Activated effector memory CD4-positive, alpha-beta T cell treated with Interleukin-2 at 50 U/mL for 16 hours (primary cell): ENCODE results near the gene SLX4IP.

Source experiments
- DNase-seq: peaks from one replicate; pipeline ENCODE4 v3.0.0-alpha.2; 2020

The SLX4IP gene

DNA sequence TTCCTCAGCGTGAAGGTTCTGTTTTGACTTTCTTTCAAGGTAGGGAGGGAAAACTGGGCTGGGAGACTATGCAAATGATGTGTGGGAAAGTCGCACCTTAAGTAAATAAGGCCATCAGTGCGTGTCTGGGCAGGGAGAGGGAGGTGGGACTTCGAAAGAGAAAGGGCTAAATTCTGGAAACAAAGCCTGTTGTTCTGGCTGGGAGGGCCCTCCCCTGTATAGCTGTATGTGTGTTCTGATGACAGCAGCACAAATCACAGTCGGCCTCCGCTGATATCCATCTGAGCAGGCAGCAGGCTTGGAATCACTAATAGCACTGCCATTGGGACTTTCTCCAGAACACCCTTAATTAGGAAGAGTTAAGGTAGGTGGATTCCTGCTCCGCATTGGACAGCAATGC lies 219.5 kb downstream of the SLX4IP start:
- DNase-seq, result no peak

DNA sequence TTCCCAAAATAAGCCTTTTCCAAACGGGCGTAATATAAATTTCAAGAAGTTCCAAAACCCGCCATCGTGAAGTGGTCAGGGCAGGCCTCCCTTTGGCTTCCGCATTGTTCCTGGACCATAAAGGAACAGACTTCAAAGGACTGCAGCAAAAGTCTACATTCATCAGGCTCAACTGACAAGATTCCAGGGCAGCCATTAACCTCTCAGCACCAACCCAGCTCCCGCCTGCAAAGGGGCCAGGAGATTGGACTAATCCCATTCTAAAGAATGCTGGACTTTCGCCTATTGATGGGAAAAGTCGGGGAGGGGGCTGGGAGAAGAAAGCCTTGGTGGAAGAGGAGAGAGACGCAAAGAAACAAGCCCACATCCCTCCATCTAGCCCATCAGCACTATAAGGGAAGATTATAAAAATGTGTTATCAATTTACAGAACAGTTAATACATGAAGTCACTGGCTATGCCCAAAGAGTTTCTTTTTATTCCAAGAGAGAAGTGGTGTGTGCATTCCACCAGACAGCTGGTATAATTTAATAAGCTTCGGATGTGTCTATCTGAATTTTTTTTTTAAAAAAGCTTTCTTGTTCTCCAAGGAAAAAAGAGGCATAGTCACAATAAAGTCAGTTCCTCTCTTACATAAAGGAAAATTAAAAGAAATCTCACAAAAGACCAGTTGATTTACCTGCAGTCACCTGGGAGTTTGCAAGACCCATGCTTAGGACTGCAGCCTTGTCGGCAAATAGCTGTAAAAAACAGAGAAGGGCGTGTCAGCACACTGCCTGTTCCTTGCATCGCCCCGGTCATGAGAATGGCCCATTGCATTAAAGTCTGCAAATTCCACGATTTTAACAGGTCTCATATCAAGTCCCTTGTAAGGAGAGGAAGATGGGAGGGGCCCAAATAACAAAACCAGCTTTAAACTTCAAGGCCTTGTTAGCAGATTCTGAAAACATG lies 220.9 kb downstream of the SLX4IP start:
- DNase-seq, result no peak

DNA sequence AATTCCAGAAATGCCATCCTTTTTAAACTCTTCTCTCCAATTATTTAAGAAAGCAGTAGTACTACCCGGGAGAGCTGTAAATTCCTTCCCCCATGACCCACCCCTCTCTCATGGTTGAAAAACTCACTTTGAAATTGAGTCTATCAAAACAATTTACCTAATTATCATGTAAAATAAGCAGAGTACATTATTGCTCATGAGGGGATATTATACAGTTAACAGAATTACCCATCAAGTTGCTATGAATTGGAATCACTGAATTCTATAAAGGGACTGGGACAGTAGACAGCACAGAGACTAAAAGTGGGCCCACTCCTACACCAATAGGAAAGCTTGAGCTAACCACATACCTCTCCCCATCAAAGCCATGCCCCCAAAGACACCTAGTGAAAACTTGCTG lies 222.3 kb downstream of the SLX4IP start:
- no peak for DNase-seq

DNA sequence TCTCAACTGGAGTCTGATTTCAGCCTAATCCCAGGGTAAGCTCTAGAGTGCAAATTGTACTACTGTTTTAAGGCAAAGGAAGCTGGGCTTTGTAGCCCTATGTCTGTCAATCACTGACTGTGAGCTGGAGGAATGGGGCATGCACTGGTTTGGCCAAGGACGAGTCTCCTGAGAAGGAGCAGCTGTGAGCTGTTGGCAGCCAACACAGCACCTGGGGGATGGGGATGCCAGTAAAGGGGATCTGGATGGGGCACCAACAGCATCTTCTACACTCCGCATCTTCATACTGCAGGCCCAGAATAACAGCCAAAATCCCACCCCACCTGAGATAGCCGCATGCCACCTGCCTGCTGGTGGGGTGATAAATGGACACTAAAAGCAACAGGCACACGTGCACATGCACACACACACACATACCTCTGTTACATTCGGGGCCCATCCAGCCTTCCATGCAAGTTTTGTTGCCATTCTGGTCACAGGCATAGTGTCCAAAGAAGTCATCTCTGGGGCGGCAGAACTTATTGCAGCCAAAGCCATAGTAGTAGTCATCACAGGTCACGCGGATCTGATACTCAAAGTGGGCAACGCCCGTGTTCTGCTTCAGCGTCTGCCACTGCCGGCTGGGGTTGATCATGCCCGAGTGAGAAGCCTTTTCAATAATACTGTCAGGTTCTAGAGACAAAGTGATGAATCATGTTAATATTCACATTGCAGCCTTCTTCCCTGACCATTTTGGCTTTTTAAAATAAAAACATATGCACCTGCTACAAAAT lies 223.1 kb downstream of the SLX4IP start:
- DNase-seq, result no peak

DNA sequence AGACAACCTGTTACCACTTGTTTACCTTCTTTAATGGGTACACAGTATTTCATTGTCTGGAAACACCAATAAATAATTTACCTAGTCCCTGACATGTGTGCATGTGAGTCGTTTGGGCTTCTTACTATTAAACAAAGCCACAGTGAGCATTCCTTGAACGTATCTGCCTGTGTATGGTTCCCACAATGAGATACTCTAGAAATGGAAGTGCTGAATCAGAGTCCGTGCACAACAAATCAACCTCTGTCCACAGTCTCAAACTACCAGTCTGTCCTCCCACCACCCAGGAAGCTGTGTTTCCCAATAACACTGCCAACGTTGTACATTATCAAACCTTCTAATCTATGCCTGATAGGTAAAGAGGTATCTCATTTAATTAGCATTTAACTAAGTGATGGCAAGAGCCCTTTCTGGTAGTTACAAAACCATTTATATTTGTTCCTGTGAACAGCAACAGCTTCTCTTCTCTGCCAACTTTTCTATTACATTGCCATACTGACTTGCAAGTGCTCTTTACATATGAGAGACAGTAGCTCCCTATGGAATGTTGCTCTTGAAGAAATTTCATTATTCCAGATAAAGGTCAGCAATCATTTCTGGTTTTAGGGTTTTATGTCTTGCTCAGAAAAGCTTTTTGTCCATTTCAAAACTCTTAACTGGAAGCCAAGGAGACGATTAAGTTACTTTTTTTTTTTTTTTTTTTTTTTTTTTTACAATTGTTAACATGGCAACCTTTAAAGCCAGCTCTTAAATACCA lies 223.9 kb downstream of the SLX4IP start:
- no peak for DNase-seq

DNA sequence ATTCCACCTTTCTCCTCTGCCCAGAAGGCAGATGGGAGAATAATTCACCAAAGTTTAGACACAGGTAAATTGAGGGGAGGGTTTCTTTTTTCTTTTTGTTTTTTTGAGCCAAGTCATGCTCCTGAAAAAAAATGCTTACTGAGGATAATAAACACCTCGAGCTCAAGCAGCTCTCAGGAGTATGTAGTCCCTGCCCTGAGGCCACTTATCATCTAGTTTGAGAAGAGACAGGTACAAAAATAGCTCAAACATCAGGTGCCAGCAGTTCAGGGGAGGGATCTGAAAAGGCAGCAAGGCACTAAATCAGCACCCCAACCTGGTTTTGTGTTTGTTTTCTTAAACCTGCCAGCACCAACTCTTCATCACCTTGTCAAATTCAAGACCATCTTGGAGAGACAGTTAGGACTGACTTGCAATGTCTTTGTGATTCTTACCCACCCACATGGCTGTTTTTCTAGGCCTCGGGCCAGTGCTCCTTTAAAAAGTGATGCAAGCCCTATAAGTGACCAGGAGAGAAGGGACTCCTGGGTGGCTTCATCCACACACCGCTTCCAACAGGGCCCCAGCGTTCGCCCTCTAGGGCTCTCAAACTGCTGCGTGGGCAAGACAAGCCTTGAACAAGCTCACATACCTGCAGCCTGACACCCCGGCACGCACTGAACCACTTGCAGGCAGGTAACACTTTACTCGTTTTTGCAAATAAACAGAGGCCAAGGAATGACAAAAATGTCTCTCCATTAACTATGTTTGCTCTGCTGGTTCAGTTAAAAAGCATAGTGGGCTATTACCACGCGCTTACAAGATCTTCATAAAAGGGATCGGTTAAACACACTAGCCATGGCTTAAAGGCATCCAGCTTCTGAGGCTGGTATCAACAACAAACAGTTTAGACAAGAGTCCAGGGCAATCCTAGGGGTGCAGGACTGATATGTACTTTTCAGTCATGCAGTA lies 224.8 kb downstream of the SLX4IP start:
- DNase-seq, result no peak

DNA sequence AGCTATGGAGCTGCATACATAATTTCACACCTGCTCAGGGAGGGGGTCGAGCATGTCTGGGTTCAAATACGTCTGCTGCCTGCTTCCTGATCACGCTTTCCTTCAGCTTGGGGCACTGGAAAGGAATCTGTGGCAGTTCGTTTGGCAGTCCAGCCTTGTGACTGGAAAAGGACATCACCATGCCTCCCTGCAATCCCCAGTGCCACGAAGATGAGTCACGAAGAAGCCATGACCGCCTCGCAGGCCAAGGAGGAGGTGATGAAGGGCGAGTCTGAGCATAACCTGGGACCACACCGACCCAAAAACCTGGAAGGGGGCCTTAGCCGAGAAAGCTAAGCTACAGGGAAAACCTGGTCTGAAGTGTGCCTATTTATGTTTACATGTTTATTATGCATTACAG lies 225.6 kb downstream of the SLX4IP start:
- DNase-seq, result no peak

DNA sequence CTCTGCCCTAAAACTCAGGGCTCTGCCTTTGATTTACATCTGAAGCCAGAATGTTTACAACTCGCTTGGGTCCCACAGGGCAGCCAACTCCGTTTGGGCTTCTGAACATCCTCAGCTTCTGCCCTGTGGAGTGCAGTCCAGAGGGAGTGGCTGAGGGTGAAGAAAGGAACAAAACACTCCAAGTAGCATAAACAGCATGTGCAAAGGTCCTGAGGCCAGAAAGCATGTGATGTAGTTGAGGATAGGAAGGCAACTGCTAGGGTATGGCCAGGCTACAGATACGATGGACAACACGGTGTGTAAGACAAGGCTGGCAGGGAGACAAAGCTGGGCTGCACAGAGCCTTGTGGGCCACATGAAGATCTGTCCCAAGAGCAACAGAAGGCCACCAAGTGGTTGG lies 226.2 kb downstream of the SLX4IP start:
- no peak for DNase-seq

DNA sequence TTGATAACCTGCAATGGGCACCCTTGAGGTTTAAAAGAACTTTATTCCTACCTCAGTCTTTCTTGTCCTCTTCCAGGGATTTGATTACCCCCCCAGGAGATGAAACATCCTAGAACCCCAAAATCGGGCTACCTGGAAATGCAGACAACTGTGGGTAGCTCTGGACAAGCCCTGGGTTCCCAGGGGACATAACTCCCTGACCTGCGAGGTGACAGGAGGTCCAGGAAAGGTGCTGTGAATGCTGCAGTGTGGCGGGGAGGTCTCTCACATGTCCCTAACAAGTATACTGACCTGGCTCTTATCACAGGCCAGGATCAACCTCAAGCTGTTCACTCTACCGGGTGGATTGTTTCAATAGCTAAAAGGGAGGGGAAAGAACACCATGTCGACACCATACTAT lies 227.0 kb downstream of the SLX4IP start:
- no peak for DNase-seq

DNA sequence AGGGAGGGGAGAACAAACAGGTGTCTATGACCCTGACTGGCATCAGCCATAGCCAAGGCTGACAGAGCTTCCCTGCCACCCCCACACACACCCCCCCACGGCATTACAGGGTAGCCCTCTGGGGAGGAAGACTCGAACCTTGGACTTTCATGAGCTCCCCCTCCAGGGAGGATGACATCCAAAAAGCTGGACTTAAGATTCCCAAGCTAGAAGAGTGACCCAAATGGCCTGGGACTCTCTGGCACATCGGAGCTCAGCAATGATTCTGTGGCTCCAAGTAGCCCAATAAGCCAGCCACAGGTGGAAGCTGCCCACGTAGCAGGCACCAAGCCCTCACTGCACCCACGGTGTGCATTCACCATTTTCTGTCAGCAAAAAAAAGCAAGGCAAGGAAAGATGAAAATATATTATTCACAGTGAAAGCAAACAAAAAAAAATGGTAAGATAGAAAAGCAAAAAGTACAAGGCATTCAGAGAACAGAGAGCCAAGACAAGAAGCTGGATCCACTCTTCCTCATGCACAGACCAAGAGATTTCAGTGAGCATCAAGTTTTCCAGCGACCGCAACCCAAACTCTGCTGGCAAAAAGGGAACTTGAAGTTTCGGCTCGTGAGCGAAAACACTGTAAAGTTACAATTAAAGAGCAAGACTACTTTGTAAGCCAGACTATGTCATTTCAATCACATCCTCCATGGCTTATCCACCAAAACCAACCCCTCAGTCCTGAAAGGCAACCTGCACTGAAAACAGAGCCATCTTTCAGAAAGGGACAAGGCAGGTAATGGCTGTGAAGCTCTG lies 227.8 kb downstream of the SLX4IP start:
- DNase-seq, result no peak

DNA sequence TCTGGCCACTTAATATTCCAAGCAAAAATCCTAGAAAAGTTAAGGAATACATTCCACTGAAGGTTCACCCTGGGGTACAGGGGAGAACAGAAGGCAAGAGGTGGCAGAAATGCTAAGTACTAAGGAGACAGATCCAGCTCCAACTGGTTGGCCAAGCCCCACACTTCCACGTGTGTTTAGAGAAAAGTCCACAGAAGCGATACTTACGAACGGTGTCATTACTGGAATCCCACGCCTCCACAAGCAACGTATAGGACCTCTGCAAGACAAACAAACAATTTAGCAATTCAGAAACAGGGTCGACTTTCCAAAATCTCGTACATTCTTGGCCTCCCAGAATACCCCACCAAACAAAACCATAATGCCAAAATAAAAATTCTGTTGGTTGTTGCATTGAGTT lies 228.7 kb downstream of the SLX4IP start:
- no peak for DNase-seq

DNA sequence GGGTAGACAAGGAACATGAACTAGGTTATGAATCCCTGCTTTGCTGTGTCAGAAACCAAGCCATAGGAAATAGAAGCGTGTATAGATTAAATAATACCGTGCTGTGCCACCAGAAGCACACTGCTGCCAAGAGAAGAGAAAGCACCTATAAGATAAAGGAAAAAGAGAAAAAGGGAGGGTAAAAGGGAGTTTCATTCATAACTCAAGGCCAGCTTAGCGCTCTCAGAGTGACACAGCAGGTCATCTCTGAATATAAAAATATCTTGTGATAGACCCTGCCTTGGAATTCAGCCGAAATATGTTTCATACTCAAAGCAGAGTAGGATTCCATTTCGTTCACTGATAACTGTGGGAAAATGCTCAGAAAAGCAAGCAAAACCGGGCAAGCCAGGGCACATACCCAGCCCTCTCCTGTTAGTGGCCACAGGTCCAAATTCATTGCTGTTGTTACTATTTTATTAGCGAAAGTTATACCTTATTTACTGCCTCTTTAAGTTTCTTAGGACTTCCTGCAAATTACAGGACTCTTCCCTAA lies 230.0 kb downstream of the SLX4IP start:
- no peak for DNase-seq

DNA sequence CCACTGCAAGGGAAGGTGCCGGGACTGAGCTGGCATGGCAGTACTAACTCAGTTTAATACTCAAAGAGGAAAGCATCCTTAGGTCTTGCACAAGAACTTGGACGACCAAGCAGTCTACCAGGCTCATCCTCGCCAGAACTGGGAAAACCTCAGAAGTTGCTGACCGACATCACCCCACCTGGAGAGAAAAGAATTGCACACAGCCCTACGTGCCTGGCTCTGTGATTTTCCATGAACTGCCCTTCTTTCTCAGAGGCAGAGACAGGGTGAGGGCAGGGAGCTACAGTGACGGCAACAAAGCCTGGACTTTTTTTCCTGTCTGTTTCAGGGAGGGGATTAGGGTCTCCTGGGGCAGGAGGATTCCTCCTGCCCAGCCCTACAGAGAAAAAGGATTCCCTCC lies 230.7 kb downstream of the SLX4IP start:
- DNase-seq, result no peak

DNA sequence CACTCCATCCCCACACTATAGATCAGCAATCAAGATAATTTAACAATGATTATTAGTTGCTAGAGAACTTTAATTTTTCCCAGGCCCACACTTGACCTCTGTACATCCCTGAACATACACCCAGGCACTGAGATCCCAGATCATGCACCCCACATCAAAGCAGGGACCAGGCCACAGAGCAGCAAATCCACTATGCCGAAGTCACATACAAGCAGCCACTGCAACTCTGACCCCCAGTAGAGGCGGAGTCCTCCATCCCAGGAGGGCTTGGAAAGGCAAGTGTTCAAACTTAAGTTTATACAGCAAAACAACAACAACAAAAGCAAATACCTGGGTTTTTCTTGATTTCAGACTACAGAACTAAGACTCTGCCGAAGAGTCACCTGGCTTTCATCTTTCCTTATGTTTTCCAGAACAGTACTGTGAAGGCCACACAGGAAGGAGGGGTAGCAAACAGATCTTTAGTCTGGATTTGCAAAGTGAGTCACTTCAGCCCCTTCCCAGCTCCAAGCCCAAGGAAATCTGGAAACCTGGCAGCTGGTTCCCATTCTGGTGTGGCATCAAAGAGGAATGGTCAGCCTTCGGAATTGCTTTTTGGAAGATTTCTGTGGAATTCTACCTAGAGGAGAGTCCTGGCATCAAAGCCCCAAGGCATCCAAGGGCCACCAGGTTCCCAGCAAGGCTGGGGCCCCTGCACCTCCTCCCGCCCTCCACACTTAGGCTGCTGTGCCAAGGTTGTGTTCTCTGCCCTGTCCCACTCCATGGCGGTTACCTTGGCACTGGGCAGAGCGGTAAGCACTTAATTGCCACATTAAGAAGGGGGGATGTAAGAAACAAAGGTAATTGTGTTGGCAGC lies 231.3 kb downstream of the SLX4IP start:
- DNase-seq, result no peak

DNA sequence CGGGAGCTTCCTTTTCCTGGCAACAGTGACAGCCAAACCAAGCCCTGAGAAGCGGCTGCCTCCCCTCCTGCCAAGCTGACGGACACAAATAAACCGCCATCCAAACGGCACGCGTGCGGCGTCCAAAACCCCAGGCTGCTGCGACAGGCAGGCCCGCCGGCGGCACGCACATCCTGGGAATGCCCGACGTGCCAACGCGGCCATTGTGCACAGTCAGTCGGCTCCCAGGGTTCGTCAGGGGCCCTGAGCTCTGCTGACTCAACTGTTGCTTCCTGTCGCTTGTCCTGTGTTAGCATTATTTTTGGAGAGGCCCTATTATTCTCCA lies 231.9 kb downstream of the SLX4IP start:
- DNase-seq, result no peak

DNA sequence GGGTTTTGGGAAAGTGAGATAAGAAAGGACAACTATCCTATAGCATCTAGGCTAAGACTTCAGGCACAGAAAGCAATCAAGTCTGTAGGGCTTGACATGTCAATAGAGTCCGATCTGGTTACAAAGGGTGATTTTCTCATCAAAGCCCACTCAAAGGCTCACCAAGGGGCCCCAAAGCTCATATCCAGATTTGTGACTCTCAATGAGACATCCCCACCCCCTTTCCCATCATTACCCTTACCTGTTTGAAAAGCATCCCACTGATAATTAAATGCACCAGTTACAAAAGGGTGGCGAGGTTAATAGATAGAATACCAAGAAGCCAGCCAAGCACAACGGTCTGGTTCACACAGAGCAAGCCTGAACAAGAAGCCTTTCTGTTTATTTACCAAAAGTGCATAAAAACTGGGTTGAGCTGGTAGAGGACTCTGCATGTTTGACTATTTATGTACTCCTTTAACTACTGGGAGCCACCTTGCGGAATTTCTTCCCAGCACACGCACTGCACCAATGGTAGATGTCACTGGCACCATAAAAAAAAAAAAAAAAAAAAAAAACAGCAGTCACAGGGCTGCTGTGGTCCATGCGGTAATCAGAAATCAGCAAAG lies 232.6 kb downstream of the SLX4IP start:
- no peak for DNase-seq

DNA sequence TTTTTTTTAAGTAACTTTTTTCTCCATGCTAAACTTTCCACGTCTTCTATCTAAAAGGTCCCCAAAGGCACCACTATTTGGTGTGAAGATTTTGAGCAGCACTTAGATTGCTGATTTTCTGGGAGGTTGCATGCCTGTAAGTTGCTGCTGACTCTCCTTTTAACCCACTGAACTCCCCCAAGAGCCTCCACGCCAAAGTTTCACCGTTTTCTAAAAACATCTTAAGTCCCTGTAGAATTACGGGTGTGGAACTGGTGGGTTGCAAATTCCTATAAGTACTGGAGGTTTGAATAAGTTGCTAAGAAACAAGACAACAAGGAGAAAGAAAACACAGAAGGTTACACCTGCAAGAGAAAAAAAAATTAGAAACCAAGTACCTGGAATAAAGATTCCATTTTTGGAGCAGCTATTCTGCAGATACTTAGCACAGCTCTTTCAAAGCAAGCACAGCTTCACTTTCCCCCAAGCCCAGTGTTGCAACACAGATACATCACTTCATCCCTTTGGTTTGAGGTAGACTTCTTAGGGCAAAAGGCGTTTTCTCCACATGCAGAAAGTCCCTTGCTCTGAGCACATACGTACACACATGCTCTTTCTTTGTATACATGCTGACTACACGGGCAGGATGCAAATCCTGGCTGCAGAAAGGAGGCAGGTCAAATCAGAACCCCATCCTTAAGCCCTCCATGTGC lies 233.7 kb downstream of the SLX4IP start:
- DNase-seq, result no peak

DNA sequence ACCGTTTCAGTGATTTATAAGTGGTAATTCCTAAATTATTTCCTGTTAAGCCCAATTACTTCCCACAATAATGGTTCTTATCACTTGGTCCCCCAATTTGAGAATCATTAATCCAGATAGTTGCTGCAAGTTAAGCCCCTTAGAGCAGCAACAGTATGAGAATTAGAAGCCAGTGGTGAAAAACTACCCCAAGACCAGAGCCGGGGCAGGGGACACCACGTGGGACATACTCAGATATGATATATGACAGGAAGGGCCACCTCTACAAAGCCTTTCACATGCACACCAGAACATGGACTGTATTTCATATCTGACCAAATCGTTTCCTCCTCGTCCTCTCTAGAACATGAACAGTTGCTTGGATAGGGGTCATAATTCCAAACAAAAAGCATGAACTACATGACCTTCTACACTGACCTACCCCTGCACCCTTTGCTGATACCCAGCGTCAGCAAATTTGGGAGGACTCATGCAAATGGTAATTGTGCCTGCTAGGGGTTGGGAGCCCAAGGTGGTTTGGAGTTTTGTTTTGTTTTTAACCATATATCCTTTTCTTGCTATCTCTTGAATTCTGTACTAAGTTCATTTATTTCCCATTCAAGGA lies 234.8 kb downstream of the SLX4IP start:
- DNase-seq, result no peak
